Measurements from ENCODE around the gene DNASE1L3. TPM values are rescaled to one million over a fixed set of nuclear protein-coding genes. Genes with fewer than 3 reads are reported as not detected.

The DNASE1L3 gene
- total RNA-seq, 1 donor from 2014 or later = 125 TPM

GRCh38 chr3:58150810-58151199 is 60.0 kb downstream of the DNASE1L3 start:
- ATAC-seq = no peak
- H3K36me3 ChIP-seq = peaks cover 71% of the 10 kb centered on the region

GRCh38 chr3:58150130-58150809 is 60.5 kb downstream of the DNASE1L3 start:
- Histone ChIP-seq H3K27me3 (no peaks in the 10 kb centered on the region), H3K27ac (no peak overlapping the region), H3K36me3 (peaks cover 67% of the 10 kb centered on the region), H3K4me3 (no peak overlapping the region), H3K4me1 (no peaks in the 10 kb centered on the region), H3K9me3 (no peaks in the 10 kb centered on the region)
- TF ChIP-seq CTCF (IDR thresholded peaks at IDR 0.05) = no peak
- intact Hi-C loops (cut with DNase I) = no loop called here
- DNase-seq = no peak
- no peak for ATAC-seq

More at GRCh38 chr3:58150810-58151199, 60.0 kb downstream of the DNASE1L3 start:
- H3K9me3 ChIP-seq = no peaks in the 10 kb centered on the region
- no peak overlapping the region for H3K27ac ChIP-seq
- H3K4me1 ChIP-seq = no peaks in the 10 kb centered on the region
- H3K4me3 ChIP-seq = no peak overlapping the region
- TF ChIP-seq CTCF (IDR thresholded peaks at IDR 0.05) = no peak
- no peaks in the 10 kb centered on the region for H3K27me3 ChIP-seq
- DNase-seq = no peak
- intact Hi-C loops (cut with DNase I) = no loop called here

- DNase-seq = no peak
- Histone ChIP-seq H3K9me3 (no peaks in the 10 kb centered on the region), H3K27me3 (no peaks in the 10 kb centered on the region), H3K4me3 (no peak overlapping the region), H3K36me3 (peaks cover 51% of the 10 kb centered on the region), H3K27ac (no peak overlapping the region), H3K4me1 (no peaks in the 10 kb centered on the region)
- ATAC-seq = no peak
- intact Hi-C loops (cut with DNase I) = no loop called here
- no peak for TF ChIP-seq CTCF (IDR thresholded peaks at IDR 0.05)
Observed at GRCh38 chr3:58148049-58148448, 62.7 kb downstream of the DNASE1L3 start.

GRCh38 chr3:58144478-58145325 is 66.1 kb downstream of the DNASE1L3 start:
- H3K27me3 ChIP-seq = no peaks in the 10 kb centered on the region
- H3K36me3 ChIP-seq = peaks cover 56% of the 10 kb centered on the region
- no peak overlapping the region for H3K27ac ChIP-seq
- ATAC-seq (no peak), DNase-seq (no peak)
- intact Hi-C loops (cut with DNase I) = no loop called here
- no peaks in the 10 kb centered on the region for H3K4me1 ChIP-seq
- no peak for TF ChIP-seq CTCF (IDR thresholded peaks at IDR 0.05)
- H3K4me3 ChIP-seq = no peak overlapping the region
- no peaks in the 10 kb centered on the region for H3K9me3 ChIP-seq

GRCh38 chr3:58143417-58144055 is 67.2 kb downstream of the DNASE1L3 start:
- H3K4me3 ChIP-seq = no peak overlapping the region
- no peak overlapping the region for H3K27ac ChIP-seq
- peaks cover 64% of the 10 kb centered on the region for H3K36me3 ChIP-seq
- H3K9me3 ChIP-seq = no peaks in the 10 kb centered on the region
- intact Hi-C loops (cut with DNase I) = no loop called here
- no peak for TF ChIP-seq CTCF (IDR thresholded peaks at IDR 0.05)
- H3K4me1 ChIP-seq = no peaks in the 10 kb centered on the region
- ATAC-seq (peak; percentile 11), DNase-seq (no peak)
- no peaks in the 10 kb centered on the region for H3K27me3 ChIP-seq

Other genes starting within 250 kb of the DNASE1L3 start
- gene FLNB, start 202.6 kb downstream of the DNASE1L3 start, total RNA-seq = 115 TPM
- 19.1 TPM for gene ABHD6, start 26.8 kb upstream of the DNASE1L3 start, total RNA-seq
- 13.6 TPM for gene RPP14, start 95.3 kb upstream of the DNASE1L3 start, total RNA-seq
- gene HTD2, start 95.5 kb upstream of the DNASE1L3 start, total RNA-seq = 6.2 TPM
- 29.8 TPM for gene PXK, start 121.9 kb upstream of the DNASE1L3 start, total RNA-seq
- gene PDHB, start 222.9 kb upstream of the DNASE1L3 start, total RNA-seq = 49.6 TPM